ENCODE results near the gene GALNS.

Gene GALNS

GRCh38 chr16:88798772-88799455 lies 57.8 kb downstream of the GALNS start:
- Histone ChIP-seq H3K9me3 (ENCODE audit: low read length) (no peaks in the 10 kb centered on the region), H3K79me2 (ENCODE audit: insufficient read depth, low read length) (no peaks in the 10 kb centered on the region), H2AFZ (ENCODE audit: low read length) (no peak overlapping the region), H3K9me2 (ENCODE audit: low read depth, low read length) (no peaks in the 10 kb centered on the region), H3F3A (ENCODE audit: insufficient read depth, low read length) (no peaks in the 10 kb centered on the region), H3K36me3 (ENCODE audit: insufficient read depth, low read length) (peaks cover 4% of the 10 kb centered on the region; the same call in 1 of the 2 replicates), H3K27ac (ENCODE audit: low read depth, low read length, poor library complexity, severe bottlenecking) (peak overlapping the region; percentile 91), H3K4me1 (ENCODE audit: insufficient read depth, low read length, severe bottlenecking) (peaks cover 55% of the 10 kb centered on the region), H3K4me2 (ENCODE audit: low read length) (no peak overlapping the region), H3K9ac (ENCODE audit: low read length) (no peak overlapping the region), H3K4me3 (ENCODE audit: low read depth, low read length, poor library complexity, severe bottlenecking) (no peak overlapping the region), H3K27me3 (ENCODE audit: insufficient read depth, low read length) (no peaks in the 10 kb centered on the region), H4K20me1 (ENCODE audit: insufficient read depth, low read length) (no peaks in the 10 kb centered on the region)
- no peak for TF ChIP-seq CTCF (IDR thresholded peaks at IDR 0.05; ENCODE audit: low read length)
- no peak for TF ChIP-seq EZH2 (IDR thresholded peaks at IDR 0.05; ENCODE audit: borderline replicate concordance, low read length)

GRCh38 chr16:88798073-88798472 lies 58.7 kb downstream of the GALNS start:
- no peak overlapping the region for H3K4me3 ChIP-seq (ENCODE audit: low read depth, low read length, poor library complexity, severe bottlenecking)
- H3K4me1 ChIP-seq (ENCODE audit: insufficient read depth, low read length, severe bottlenecking): peaks cover 63% of the 10 kb centered on the region
- H3K27ac ChIP-seq (ENCODE audit: low read depth, low read length, poor library complexity, severe bottlenecking): no peak overlapping the region
- no peaks in the 10 kb centered on the region for H4K20me1 ChIP-seq (ENCODE audit: insufficient read depth, low read length)
- H3F3A ChIP-seq (ENCODE audit: insufficient read depth, low read length): no peaks in the 10 kb centered on the region
- no peak overlapping the region for H3K9ac ChIP-seq (ENCODE audit: low read length)
- no peak overlapping the region for H2AFZ ChIP-seq (ENCODE audit: low read length)
- no peaks in the 10 kb centered on the region for H3K9me3 ChIP-seq (ENCODE audit: low read length)
- TF ChIP-seq EZH2 (IDR thresholded peaks at IDR 0.05; ENCODE audit: borderline replicate concordance, low read length): no peak
- no peak for TF ChIP-seq CTCF (IDR thresholded peaks at IDR 0.05; ENCODE audit: low read length)
- peaks cover 4% of the 10 kb centered on the region; the same call in 1 of the 2 replicates for H3K36me3 ChIP-seq (ENCODE audit: insufficient read depth, low read length)
- H3K4me2 ChIP-seq (ENCODE audit: low read length): no peak overlapping the region
- H3K79me2 ChIP-seq (ENCODE audit: insufficient read depth, low read length): no peaks in the 10 kb centered on the region
- H3K9me2 ChIP-seq (ENCODE audit: low read depth, low read length): no peaks in the 10 kb centered on the region
- H3K27me3 ChIP-seq (ENCODE audit: insufficient read depth, low read length): no peaks in the 10 kb centered on the region

GRCh38 chr16:88796278-88796677 lies 60.5 kb downstream of the GALNS start:
- no peaks in the 10 kb centered on the region for H4K20me1 ChIP-seq (ENCODE audit: insufficient read depth, low read length)
- TF ChIP-seq CTCF (IDR thresholded peaks at IDR 0.05; ENCODE audit: low read length) (no peak), EZH2 (IDR thresholded peaks at IDR 0.05; ENCODE audit: borderline replicate concordance, low read length) (no peak)
- peaks cover 4% of the 10 kb centered on the region; the same call in 1 of the 2 replicates for H3K36me3 ChIP-seq (ENCODE audit: insufficient read depth, low read length)
- no peak overlapping the region for H3K27ac ChIP-seq (ENCODE audit: low read depth, low read length, poor library complexity, severe bottlenecking)
- no peak overlapping the region for H2AFZ ChIP-seq (ENCODE audit: low read length)
- no peaks in the 10 kb centered on the region for H3K9me3 ChIP-seq (ENCODE audit: low read length)
- H3K27me3 ChIP-seq (ENCODE audit: insufficient read depth, low read length): no peaks in the 10 kb centered on the region
- H3K9me2 ChIP-seq (ENCODE audit: low read depth, low read length): no peaks in the 10 kb centered on the region
- no peaks in the 10 kb centered on the region for H3F3A ChIP-seq (ENCODE audit: insufficient read depth, low read length)
- no peaks in the 10 kb centered on the region for H3K79me2 ChIP-seq (ENCODE audit: insufficient read depth, low read length)
- peaks cover 64% of the 10 kb centered on the region for H3K4me1 ChIP-seq (ENCODE audit: insufficient read depth, low read length, severe bottlenecking)
- no peak overlapping the region for H3K4me3 ChIP-seq (ENCODE audit: low read depth, low read length, poor library complexity, severe bottlenecking)
- H3K4me2 ChIP-seq (ENCODE audit: low read length): no peak overlapping the region
- no peak overlapping the region for H3K9ac ChIP-seq (ENCODE audit: low read length)

All from OCI-LY1 (cell line).